ENCODE measurements around the gene MCAT.

GRCh38 chr22:43133401-43133800, 9.8 kb downstream of the MCAT start:
- no peak for TF ChIP-seq CTCF (IDR thresholded peaks at IDR 0.05)
- TF ChIP-seq EZH2 (IDR thresholded peaks at IDR 0.05; ENCODE audit: borderline replicate concordance, insufficient read depth, low read depth, low read length, poor library complexity, severe bottlenecking), result no peak
